T-helper 2 cell treated with Interferon-gamma antibody and Interleukin-4, amounts not matched to agents 100 ng/mL and 5 ng/mL, for 36 hours (primary cell): ENCODE results near the gene PACC1. TPM values are rescaled to one million over a fixed set of nuclear protein-coding genes. Genes with fewer than 3 reads are reported as not detected.
"Not testable (repeated sequence)": the region's sequence is repeated elsewhere in the genome, so short reads cannot be mapped to it uniquely, and the experiment has no call there.

Experiments
- intact Hi-C: fragments of 100-400 bp; cut with micrococcal nuclease; formaldehyde crosslinking; loops from one replicate; pipeline ENCODE4 v1.15.1; 2023
- total RNA-seq: library from RNA; stranded (reverse); gene quantifications from 2 replicates; pipeline ENCODE4 v1.2.3, GENCODE V29; 2022

The PACC1 gene
- total RNA-seq, 1 donor from 2014 or later, result 15.6 TPM

DNA sequence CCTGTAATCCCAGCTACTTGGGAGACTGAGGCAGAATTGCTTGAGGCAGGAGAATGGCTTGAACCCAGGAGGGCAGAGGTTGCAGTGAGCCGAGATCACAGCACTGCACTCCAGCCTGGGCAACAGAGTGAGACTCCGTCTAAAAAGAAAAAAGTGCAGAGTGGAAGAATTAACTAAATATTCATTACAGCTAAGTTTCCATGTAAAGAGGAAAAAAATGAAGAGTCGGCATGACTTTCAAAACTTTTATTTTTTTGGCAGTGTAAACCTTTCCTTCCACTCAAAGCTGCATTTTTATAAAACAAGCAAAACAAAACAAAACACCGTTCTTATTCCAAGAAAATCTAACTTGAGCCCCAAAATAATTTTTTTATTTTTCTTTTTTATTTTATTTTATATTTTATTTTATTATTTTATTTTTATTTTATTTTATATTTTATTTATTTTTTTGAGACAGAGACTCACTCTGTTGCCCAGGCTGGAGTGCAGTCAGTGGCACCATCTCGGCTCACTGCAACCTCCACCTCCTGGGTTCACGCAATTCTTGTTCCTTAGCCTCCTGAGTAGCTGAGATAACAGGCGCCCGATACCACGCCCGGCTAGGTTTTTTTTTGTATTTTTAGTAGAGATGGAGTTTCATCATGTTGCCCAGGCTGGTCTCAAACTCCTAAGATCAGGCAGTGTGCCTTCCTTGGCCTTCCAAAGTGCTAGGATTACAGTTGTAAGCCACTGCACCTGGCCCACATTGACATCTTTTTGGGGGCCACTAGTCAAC, 62.9 kb downstream of the PACC1 start:
- intact Hi-C loops, result no loop called here

DNA sequence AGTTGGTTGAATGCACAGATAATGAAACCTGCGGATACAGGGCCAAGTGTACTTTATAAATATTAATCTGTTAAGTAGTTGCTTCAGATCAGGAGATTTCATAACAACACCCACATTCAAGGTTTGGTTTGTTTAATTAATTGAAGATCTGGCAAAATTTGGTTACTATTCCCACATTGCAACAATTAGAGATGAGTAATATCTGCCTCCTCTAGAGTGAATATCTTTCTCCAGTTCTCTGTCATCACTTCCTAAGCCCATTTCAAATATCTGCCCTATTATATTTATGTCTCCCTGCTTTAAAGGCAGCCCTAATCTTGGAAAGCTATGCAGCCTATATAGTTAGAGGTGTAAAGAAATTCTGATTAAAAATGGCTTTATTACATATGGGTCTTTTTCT, 68.1 kb downstream of the PACC1 start:
- intact Hi-C loops, result no loop called here

DNA sequence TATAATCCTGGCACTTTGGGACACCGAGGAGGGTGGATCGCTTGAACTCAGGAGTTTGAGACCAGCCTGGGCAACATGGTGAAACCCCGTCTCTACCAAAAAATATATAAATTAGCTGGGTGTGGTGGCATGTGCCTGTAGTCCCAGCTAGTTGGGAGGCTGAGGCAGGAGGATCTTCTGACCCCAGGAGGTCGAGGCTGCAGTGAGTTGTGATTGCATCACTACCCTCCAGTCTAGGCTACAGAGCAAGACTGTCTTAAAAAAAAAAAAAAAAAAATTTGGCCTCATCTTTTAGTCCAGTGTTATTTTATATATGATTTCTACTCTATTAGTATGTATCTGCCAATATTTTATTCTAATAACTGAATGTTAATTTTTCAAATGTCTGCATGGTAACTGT, 69.8 kb downstream of the PACC1 start:
- intact Hi-C loops, result no loop called here

DNA sequence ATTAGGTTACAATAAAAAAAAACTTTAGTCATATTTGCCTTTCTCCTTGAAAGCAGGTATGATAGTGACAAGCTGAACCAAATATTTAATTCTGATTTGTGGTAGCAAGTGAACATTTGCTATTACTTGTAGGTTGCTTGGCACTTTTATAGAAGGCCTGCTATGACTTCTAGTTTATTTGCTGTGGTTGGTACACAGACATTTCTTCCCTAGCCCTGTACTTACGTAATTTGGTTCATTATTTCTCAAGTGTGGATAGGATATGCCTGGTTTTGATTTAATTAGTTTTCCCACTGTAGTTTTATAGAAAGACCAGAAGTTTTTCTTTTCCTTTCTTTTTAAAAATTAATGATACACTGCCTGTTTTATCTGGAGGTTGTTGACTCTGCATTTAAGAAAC, 73.6 kb downstream of the PACC1 start:
- intact Hi-C loops, result no loop called here

DNA sequence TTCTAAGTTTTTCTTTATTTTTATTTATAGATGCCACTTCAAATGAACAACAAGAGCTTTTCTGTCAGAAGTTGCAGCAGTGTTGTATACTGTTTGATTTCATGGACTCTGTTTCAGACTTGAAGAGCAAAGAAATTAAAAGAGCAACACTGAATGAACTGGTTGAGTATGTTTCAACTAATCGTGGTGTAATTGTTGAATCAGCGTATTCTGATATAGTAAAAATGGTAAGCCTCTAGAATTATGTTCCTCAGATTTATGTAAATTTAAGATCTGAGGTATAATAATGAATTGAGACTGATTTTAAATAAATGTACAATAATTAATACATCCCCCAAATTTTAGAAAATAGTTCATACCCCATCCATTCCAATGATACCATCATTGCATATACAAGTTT, 85.6 kb downstream of the PACC1 start:
- intact Hi-C loops, result no loop called here

DNA sequence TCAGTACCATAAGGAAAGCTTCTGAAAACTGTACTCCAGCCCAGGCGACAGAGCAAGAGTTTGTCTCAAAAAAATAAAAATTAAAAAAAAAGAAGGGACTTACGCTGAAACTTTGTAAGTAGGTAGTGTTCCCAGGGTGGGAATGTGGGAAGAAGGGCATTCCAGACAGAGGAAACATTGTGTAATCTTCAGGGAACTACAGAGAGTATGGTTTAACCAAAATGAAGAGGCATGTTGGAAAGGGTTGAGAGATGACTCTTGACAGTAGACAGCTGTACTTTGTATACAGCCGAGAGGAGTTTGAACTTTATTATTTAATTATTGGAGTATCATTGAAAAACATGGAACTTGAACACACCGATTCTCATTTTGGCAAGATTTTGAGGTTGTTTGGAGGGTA, 86.4 kb downstream of the PACC1 start:
- intact Hi-C loops, result no loop called here

DNA sequence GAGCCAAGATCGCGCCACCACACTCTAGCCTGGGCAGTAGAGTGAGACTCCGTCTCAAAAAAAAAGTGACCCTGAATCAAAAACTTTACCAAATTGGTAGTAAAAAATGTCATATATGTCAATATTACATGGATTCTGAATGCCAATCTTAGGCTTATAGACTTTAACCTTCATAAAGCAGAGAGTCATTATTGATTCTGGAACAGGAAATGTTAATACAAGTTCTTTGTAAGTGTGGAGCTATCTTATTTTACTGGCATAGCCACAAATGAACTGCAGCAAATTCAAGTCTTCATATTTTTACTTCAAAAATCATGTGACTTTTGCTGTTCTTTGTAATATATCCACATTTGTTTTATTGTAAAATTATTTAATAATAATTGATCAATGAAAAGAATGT, 88.1 kb downstream of the PACC1 start:
- intact Hi-C loops, result no loop called here

DNA sequence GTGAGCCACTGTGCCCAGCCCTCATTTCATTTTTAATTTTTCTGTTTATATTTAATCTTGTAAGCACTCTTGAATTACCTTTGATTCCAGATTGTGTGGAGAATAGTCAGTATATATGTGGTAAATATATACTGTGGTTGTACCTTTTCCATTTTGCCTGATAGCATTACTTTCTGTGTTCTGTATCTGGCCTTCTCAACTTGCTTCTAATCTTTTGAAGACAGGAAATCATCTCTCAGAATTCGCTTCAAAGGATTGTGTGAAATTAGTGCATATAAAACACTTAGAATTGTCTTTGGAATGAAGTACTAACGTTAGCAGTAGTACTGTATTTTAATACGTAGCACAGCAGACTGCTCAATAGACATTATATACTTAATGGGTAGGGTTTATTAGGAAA, 91.6 kb downstream of the PACC1 start:
- intact Hi-C loops, result no loop called here

DNA sequence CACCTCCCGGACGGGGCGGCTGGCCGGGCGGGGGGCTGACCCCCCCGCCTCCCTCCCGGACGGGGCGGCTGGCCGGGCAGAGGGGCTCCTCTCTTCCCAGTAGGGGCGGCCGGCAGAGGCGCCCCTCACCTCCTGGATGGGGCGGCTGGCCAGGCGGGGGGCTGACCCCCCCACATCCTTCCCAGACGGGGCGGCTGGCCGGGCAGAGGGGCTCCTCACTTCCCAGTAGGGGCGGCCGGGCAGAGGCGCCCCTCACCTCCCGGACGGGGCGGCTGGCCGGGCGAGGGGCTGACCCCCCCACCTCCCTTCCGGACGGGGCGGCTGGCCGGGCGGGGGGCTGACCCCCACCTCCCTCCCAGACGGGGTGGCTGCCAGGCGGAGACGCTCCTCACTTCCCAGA, 93.7 kb downstream of the PACC1 start:
- intact Hi-C loops, result not testable (repeated sequence)

DNA sequence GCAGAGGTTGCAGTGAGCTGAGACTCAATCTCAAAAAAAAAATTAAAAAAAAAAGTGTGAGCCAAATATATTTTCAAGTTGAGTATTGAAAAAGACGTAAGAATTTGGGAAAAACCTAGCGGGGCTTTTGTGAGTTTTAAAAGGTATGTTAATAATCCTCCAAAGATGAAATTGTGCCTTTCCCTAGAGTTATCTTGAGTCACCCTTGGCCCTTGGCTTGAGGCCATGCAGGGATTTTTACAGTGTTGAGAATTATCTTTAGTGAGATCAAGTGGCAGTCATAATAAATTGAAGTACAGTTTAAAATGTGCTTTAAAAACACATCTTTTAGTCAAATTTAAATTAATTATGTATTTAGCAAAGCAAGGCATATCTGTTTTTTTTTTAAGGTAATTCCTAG, 96.8 kb downstream of the PACC1 start:
- intact Hi-C loops, result no loop called here

DNA sequence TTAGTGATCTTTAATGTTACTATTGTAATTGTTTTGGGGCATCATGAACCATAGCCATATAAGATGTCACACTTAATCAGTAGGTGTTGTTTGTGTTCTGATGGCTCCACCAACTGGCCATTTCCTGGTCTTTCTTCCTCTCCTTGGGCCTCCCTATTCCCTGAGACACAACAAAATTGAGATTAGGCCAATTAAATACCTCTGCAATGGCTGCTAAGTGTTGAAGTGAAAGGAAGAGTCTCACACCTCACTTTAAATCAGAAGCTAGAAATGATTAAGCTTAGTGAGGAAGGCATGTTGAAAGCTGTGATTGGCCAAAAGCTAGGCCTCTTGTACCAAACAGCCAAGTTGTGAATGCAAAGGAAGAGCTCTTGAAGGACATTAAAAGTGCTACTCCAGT, 98.8 kb downstream of the PACC1 start:
- intact Hi-C loops, result no loop called here

DNA sequence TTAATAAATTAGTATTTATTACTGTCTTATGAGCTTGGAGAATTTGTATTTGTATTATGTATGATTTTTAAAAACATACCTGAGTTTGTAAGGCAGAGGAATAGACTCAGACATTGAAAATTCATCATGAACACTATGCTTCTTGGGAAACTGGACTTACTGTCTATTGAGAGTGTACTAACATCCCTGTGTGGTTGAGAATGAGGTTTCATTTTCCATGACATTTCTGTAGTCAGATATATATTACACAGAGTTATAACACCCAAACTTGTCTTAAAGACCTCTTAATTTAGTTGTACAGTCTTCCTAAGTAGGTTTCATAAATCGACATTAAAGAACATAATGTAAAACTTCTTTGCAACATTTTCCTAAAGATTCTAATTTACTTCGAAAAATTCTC, 99.5 kb downstream of the PACC1 start:
- intact Hi-C loops, result no loop called here

Other genes with a start within 250 kb of the PACC1 start
- gene PPP2R5A, start 129.5 kb downstream of the PACC1 start, total RNA-seq, result 52.3 and 54.0 TPM in 2 replicates
- 26.5 and 27.0 TPM in 2 replicates for gene NENF, start 18.0 kb upstream of the PACC1 start, total RNA-seq
- 8.1 and 9.5 TPM in 2 replicates for gene ATF3, start 193.9 kb upstream of the PACC1 start, total RNA-seq